Stomach smooth muscle (tissue), 2 donors: ENCODE results near the gene ECE1.

Experiments
- H3K27ac ChIP-seq: one replicate; pipeline ENCODE4 v1.7.0; 2013; ENCODE audit warnings: mild to moderate bottlenecking, low read length, inconsistent platforms
- H3K27me3 ChIP-seq, 2 donors: one replicate each; pipeline ENCODE4 v1.7.0; 2013; ENCODE audit warnings: low read length in 2 of 2; ENCODE audit not compliant: insufficient read depth in 2 of 2, control insufficient read depth in 1 of 2
- H3K36me3 ChIP-seq, 2 donors: one replicate each; pipeline ENCODE4 v1.7.0; 2013; ENCODE audit warnings: low read length in 2 of 2; ENCODE audit not compliant: control insufficient read depth in 2 of 2, insufficient read depth in 2 of 2
- H3K4me1 ChIP-seq: one replicate; pipeline ENCODE4 v1.7.0; 2013; ENCODE audit warnings: low read length; ENCODE audit not compliant: control insufficient read depth, insufficient read depth
- H3K4me3 ChIP-seq, 2 donors: one replicate each; pipeline ENCODE4 v1.7.0; 2013; ENCODE audit warnings: low read length in 2 of 2
- H3K9ac ChIP-seq, 2 donors: one replicate each; pipeline ENCODE4 v1.7.0; 2013; ENCODE audit warnings: low read length in 2 of 2, mild to moderate bottlenecking in 1 of 2
- H3K9me3 ChIP-seq, 2 donors: one replicate each; pipeline ENCODE4 v1.7.0; 2013; ENCODE audit warnings: low read length in 2 of 2; ENCODE audit not compliant: control insufficient read depth in 2 of 2
- donor health status: healthy.
- donor health status: Pancreatic carcinoma.

ECE1 gene

DNA sequence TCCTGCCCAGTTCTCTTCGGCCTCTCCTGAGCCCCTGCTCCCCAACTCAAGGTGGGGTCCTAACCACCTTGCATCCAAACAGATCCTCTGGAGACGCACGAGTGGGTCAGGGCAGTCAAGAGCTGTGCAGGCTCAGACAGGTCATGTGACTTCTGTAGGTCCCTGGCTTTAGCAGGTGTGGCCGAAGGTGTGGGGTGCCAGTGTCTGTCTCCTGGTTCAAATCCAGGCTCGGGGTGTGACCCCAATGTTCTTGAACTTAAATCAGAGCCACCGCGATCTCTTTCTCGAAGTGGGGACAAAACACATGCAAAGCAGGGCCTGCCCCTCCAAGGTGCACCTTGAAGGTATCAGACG lies 27.4 kb upstream of the ECE1 start:
- Histone ChIP-seq H3K36me3 (no peaks in the 10 kb centered on the region), H3K27ac (peak overlapping the region; percentile 92), H3K9ac (peak overlapping the region; percentile 41 to 51), H3K27me3 (no peaks in the 10 kb centered on the region), H3K4me1 (peaks cover 87% of the 10 kb centered on the region), H3K9me3 (no peaks in the 10 kb centered on the region), H3K4me3 (peak overlapping the region in 1 of 2 donors; percentile 22)

- peak overlapping the region; percentile 41 to 51 for H3K9ac ChIP-seq
- H3K4me3 ChIP-seq: peak overlapping the region in 1 of 2 donors; percentile 22
- no peaks in the 10 kb centered on the region for H3K9me3 ChIP-seq
- H3K36me3 ChIP-seq: no peaks in the 10 kb centered on the region
- peak overlapping the region; percentile 92 for H3K27ac ChIP-seq
- no peaks in the 10 kb centered on the region for H3K27me3 ChIP-seq
- peaks cover 85% of the 10 kb centered on the region for H3K4me1 ChIP-seq
These were observed 26.9 kb upstream of the ECE1 start for GRCh38 chr1:21317035-21317689.

DNA sequence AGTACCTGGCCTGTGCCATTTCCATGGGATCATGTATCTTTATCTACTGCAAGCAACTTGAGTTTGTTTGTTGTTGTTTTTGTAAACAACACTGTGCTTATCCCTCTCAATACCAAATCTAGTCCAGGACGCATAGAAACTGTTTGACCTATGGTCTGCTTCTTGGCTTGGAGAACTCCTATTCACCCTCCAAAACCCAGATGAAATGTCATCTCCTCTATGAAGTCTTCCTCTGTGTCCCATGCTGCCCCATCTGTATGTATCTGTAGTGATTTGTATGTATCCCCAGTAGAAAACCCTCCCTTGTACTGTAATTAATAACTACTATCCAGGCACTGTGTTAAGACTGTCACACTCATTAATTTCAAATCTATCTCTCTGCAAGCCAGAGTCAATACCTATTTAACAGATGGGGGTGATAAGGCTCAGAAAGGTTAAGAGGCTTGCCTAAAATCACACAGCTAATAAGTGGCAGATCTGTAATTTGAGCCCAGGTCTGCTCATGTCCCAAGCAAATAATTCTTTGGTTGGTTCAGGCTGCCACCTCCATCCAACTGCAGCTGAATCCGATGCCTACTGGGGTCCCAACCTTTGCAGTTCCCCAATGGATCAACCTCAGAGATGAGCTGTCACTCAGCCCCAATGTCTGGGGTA lies 24.6 kb upstream of the ECE1 start:
- H3K9me3 ChIP-seq: no peaks in the 10 kb centered on the region
- H3K4me1 ChIP-seq: peaks cover 78% of the 10 kb centered on the region

GRCh38 chr1:21313886-21314721 lies 23.8 kb upstream of the ECE1 start:
- peak overlapping the region; percentile 66 for H3K27ac ChIP-seq
- no peak overlapping the region for H3K4me3 ChIP-seq
- H3K27me3 ChIP-seq: no peaks in the 10 kb centered on the region
- no peaks in the 10 kb centered on the region for H3K36me3 ChIP-seq
- peaks cover 78% of the 10 kb centered on the region for H3K4me1 ChIP-seq
- no peaks in the 10 kb centered on the region for H3K9me3 ChIP-seq
- H3K9ac ChIP-seq: no peak overlapping the region

More for the DNA sequence above, 24.6 kb upstream of the ECE1 start:
- peak overlapping the region; percentile 66 for H3K27ac ChIP-seq
- H3K36me3 ChIP-seq: no peaks in the 10 kb centered on the region
- no peak overlapping the region for H3K9ac ChIP-seq
- H3K27me3 ChIP-seq: no peaks in the 10 kb centered on the region
- no peak overlapping the region for H3K4me3 ChIP-seq

DNA sequence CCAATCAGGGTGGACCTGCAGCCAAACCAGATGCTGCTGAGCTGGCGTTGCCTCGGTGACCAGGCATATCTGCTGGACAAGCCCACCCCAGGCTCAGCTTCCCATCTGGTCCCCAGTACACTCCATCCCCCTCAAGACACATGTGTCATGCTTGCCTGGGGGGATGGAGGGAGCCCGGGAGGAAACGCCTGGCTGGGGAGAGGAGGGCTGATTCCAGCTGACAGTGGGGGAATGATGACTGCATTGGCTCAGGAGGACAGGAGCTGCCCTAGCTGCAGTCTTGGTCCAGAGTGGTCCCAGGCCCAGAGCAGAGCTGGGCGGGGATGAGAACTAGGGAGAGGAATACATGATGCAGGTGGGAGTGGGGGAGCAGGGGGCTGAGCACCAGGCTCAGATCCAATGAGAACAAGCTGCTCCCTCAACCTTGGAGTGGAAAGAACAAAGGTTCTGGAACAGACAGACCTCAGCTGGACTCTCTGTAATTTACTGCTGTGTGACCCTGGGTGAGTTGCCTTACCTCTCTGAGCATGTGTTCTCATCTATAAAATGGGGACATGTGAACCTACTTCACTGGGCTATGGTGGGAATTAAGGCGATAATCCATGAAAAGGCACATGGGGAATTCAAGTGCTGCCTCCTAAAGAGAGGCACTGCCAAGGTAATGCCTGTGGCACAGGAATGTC lies 23.1 kb upstream of the ECE1 start:
- no peaks in the 10 kb centered on the region for H3K36me3 ChIP-seq
- peaks cover 78% of the 10 kb centered on the region for H3K4me1 ChIP-seq
- no peaks in the 10 kb centered on the region for H3K27me3 ChIP-seq
- H3K9me3 ChIP-seq: no peaks in the 10 kb centered on the region
- H3K4me3 ChIP-seq: no peak overlapping the region
- peak overlapping the region; percentile 66 for H3K27ac ChIP-seq
- peak overlapping the region in 1 of 2 donors; percentile 13 for H3K9ac ChIP-seq

GRCh38 chr1:21312407-21312992 lies 22.2 kb upstream of the ECE1 start:
- peaks cover 78% of the 10 kb centered on the region for H3K4me1 ChIP-seq
- H3K4me3 ChIP-seq: no peak overlapping the region
- H3K36me3 ChIP-seq: no peaks in the 10 kb centered on the region
- H3K9ac ChIP-seq: no peak overlapping the region
- H3K9me3 ChIP-seq: no peaks in the 10 kb centered on the region
- H3K27ac ChIP-seq: peak overlapping the region; percentile 66
- no peaks in the 10 kb centered on the region for H3K27me3 ChIP-seq

GRCh38 chr1:21311016-21311415 lies 20.8 kb upstream of the ECE1 start:
- H3K4me1 ChIP-seq: peaks cover 75% of the 10 kb centered on the region
- H3K9ac ChIP-seq: no peak overlapping the region
- H3K9me3 ChIP-seq: no peaks in the 10 kb centered on the region
- H3K27ac ChIP-seq: peak overlapping the region; percentile 88
- no peaks in the 10 kb centered on the region for H3K27me3 ChIP-seq
- H3K4me3 ChIP-seq: no peak overlapping the region
- no peaks in the 10 kb centered on the region for H3K36me3 ChIP-seq

DNA sequence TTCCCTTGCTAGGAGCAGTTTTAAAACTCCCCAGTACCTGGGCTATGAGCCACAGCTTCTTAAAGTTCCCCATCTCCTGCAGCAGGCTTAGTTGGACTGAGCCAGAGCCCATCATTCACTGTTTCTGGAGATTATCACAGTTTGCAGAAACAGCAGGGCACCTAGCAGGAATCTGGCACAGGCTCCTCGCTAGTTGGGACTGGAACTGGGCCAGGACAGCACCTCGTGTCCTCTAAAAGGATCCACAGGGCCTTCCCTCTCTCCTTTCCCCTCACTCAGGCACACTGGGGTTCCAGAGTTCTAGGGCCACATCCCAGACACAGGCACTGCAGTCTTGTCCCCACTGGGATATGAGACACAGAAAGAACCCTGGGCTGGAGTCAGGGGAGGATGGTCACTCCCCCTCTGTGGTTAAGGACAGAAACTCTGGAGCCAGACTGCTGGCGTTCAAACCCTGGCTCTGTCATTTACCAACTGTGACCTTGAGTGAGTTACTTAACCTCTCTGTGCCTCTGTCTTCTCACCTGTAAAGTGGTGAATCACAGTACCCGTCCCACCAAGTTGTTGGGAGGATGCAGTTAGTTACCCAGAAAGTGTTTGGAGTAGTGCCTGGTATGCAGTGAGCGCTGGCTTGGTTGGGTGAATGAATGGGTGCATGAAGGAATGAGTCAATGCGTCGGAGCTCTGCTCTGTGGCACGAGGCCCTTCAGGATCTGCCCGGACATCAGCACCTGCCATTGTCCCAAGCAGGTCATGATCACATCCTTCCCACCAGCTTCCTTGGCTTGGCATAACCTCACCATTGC lies 18.8 kb upstream of the ECE1 start:
- H3K4me3 ChIP-seq: peak overlapping the region; percentile 28 to 58
- peaks cover 79% of the 10 kb centered on the region for H3K4me1 ChIP-seq
- no peaks in the 10 kb centered on the region for H3K36me3 ChIP-seq

DNA sequence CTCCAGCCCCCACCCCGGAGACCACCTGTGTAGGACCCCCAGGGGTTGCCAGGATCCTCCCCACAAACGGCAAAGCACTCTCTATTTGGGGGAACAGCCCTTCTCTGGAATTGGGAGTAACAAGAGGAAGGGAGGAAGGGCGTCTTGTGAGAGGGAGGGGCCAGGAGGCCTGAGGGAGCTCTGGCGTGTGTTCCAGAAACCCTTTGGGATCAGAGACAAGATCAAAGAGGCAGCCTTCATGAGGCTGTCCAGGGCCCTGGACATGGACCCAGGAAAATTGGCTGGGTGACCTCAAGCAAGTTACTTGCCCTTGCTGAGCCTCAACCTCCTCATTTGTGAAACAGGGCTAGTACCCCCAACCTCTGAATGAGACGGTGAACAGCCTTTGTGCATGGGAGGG lies 18.1 kb upstream of the ECE1 start:
- Histone ChIP-seq H3K9ac (peak overlapping the region; percentile 28 to 36), H3K4me3 (peak overlapping the region; percentile 39 to 58), H3K9me3 (no peaks in the 10 kb centered on the region), H3K36me3 (no peaks in the 10 kb centered on the region), H3K27ac (peak overlapping the region; percentile 88), H3K27me3 (no peaks in the 10 kb centered on the region), H3K4me1 (peaks cover 74% of the 10 kb centered on the region)

More for the DNA sequence above, 18.8 kb upstream of the ECE1 start:
- Histone ChIP-seq H3K9me3 (no peaks in the 10 kb centered on the region), H3K9ac (peak overlapping the region; percentile 31 to 42), H3K27ac (peak overlapping the region; percentile 88), H3K27me3 (no peaks in the 10 kb centered on the region)
